GM12872 (cell line): ENCODE measurements around the gene PDAP1.

ENCODE experiments used
- CTCF ChIP-seq: IDR thresholded peaks from 3 replicates; pipeline ENCODE4 v1.5.1; 2011; ENCODE audit warnings: low read depth, mild to moderate bottlenecking, low read length, moderate library complexity; ENCODE audit not compliant: insufficient read depth

Gene PDAP1

GRCh38 chr7:99409192-99409572 is 785 bp upstream of the PDAP1 start:
- no peak for TF ChIP-seq CTCF

GRCh38 chr7:99407872-99408378 is 472 bp downstream of the PDAP1 start:
- no peak for TF ChIP-seq CTCF

GRCh38 chr7:99406557-99406956 is 1.8 kb downstream of the PDAP1 start:
- TF ChIP-seq CTCF, result no peak

DNA sequence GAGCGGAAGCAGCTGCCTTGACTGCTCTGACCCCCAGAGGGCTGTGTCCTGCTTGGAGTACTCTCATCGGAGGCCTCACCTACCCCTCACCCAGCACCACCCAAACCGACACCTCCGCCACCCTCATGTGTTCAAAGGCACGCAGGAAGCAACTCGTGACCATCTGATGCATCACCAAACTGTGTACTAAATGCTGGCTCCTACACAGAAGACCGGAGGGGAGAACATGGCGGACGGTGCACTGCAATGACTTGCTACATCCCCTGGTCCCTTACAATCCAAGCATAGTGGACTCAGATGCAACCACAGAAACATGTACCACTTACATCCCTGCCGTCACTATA is 3.4 kb downstream of the PDAP1 start:
- TF ChIP-seq CTCF, result no peak

- no peak for TF ChIP-seq CTCF
Measured at GRCh38 chr7:99404235-99404976, 4.0 kb downstream of the PDAP1 start.

GRCh38 chr7:99403764-99404163 is 4.6 kb downstream of the PDAP1 start:
- TF ChIP-seq CTCF, result no peak

DNA sequence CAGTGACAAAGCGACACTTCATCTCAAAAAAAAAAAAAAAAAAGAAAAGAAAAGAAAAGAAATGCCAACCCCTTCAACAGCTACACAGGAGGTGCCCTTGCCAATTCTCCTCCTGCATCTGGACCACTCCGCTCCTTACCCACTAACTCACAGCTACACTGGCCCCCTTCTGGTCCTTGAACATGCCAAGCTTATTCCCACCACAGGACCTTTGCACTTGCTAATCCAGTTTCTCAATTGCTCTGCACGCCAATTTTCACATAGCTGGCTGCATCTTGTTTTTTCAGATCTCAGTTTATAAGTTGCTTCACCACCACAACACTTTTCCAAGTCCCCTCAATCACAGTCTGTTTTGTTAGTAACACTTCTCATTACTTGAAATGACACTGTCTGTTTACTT is 5.5 kb downstream of the PDAP1 start:
- no peak for TF ChIP-seq CTCF

GRCh38 chr7:99399597-99399996 is 8.8 kb downstream of the PDAP1 start:
- no peak for TF ChIP-seq CTCF
